HepG2 (cell line): ENCODE data around the gene NXPE3. TPM values are rescaled to one million over a fixed set of nuclear protein-coding genes. Genes with fewer than 3 reads are reported as not detected.

Experiments used
- ARID3A ChIP-seq: IDR thresholded peaks from 2 replicates; pipeline ENCODE4 v1.6.1; 2012; ENCODE audit warnings: low read depth, low read length, improper control_type of control experiment
- ATAD3A ChIP-seq: sonication (generic); formaldehyde crosslinking; IDR thresholded peaks from 2 replicates; pipeline ENCODE4 v1.4.0; 2020; ENCODE audit warnings: missing genetic modification reagents
- ATF4 ChIP-seq, 2 experiments: fragments of 450-650 bp in 1 of 2; sonication (generic) in 1 of 2; formaldehyde crosslinking; IDR thresholded peaks; 2 replicates each; pipeline versions ENCODE4 v1.5.0 to v1.8.0; 2020 to 2022; ENCODE audit warnings: mild to moderate bottlenecking in 1 of 2, missing genetic modification reagents in 1 of 2
- ETV6 ChIP-seq: sonication (generic); formaldehyde crosslinking; conservative IDR thresholded peaks from 2 replicates; pipeline ENCODE4 v1.4.0; 2020; ENCODE audit warnings: missing genetic modification reagents
- GMEB1 ChIP-seq: sonication (generic); formaldehyde crosslinking; IDR thresholded peaks from 2 replicates; pipeline ENCODE4 v1.5.1; 2020; ENCODE audit warnings: missing genetic modification reagents, mild to moderate bottlenecking, borderline replicate concordance
- IRX3 ChIP-seq: sonication (generic); formaldehyde crosslinking; IDR thresholded peaks from 2 replicates; pipeline ENCODE4 v1.8.1; 2023; ENCODE audit warnings: mild to moderate bottlenecking, low read depth, missing genetic modification reagents, borderline replicate concordance
- JDP2 ChIP-seq: sonication (generic); formaldehyde crosslinking; IDR thresholded peaks from 2 replicates; pipeline ENCODE4 v1.8.1; 2022; ENCODE audit warnings: missing genetic modification reagents, borderline replicate concordance
- NFYB ChIP-seq: sonication (generic); formaldehyde crosslinking; IDR thresholded peaks from 2 replicates; pipeline ENCODE4 v1.4.0; 2020; ENCODE audit warnings: missing genetic modification reagents
- NR2F6 ChIP-seq, 2 experiments: IDR thresholded peaks; 2 replicates each; pipeline ENCODE4 v1.6.1; 2016; ENCODE audit warnings: antibody characterized with exemption in 1 of 2, mild to moderate bottlenecking in 1 of 2
- REXO4 ChIP-seq: sonication (generic); formaldehyde crosslinking; IDR thresholded peaks from 2 replicates; pipeline ENCODE4 v1.8.0; 2022; ENCODE audit warnings: missing genetic modification reagents, mild to moderate bottlenecking, borderline replicate concordance
- SMAD3 ChIP-seq: sonication (generic); formaldehyde crosslinking; IDR thresholded peaks from 2 replicates; pipeline ENCODE4 v1.4.0; 2020; ENCODE audit warnings: missing genetic modification reagents
- SMYD3 ChIP-seq: sonication (generic); formaldehyde crosslinking; IDR thresholded peaks from 2 replicates; pipeline ENCODE4 v1.8.1; 2023; ENCODE audit warnings: mild to moderate bottlenecking, missing genetic modification reagents
- SRSF9 ChIP-seq: fragments of 200-400 bp; formaldehyde crosslinking; IDR thresholded peaks from 2 replicates; pipeline ENCODE4 v1.6.1; 2018; ENCODE audit warnings: borderline replicate concordance, mild to moderate bottlenecking, low read depth, low read length; ENCODE audit not compliant: insufficient read depth, poor library complexity, severe bottlenecking
- TBX2 ChIP-seq: sonication (generic); formaldehyde crosslinking; IDR thresholded peaks from 2 replicates; pipeline ENCODE4 v1.5.0; 2020; ENCODE audit warnings: missing genetic modification reagents, mild to moderate bottlenecking, borderline replicate concordance
- TOE1 ChIP-seq: sonication (generic); formaldehyde crosslinking; IDR thresholded peaks from 2 replicates; pipeline ENCODE4 v1.4.0; 2020; ENCODE audit warnings: mild to moderate bottlenecking, missing genetic modification reagents
- ZBTB42 ChIP-seq: sonication (generic); formaldehyde crosslinking; IDR thresholded peaks from 2 replicates; pipeline ENCODE4 v1.5.0; 2020; ENCODE audit warnings: mild to moderate bottlenecking, missing genetic modification reagents
- ZMAT3 ChIP-seq: sonication (generic); formaldehyde crosslinking; conservative IDR thresholded peaks from 2 replicates; pipeline ENCODE4 v1.7.0; 2021; ENCODE audit warnings: missing genetic modification reagents
- ZNF124 ChIP-seq: sonication (generic); formaldehyde crosslinking; IDR thresholded peaks from 2 replicates; pipeline ENCODE4 v1.4.0; 2020; ENCODE audit warnings: missing genetic modification reagents
- ZNF232 ChIP-seq: sonication (generic); formaldehyde crosslinking; IDR thresholded peaks from 2 replicates; pipeline ENCODE4 v1.4.0; 2020; ENCODE audit warnings: missing genetic modification reagents, borderline replicate concordance
- ZNF234 ChIP-seq: sonication (generic); formaldehyde crosslinking; conservative IDR thresholded peaks from 2 replicates; pipeline ENCODE4 v1.5.1; 2020; ENCODE audit warnings: mild to moderate bottlenecking, missing genetic modification reagents
- ZNF569 ChIP-seq: sonication (generic); formaldehyde crosslinking; IDR thresholded peaks from 2 replicates; pipeline ENCODE4 v1.5.0; 2020; ENCODE audit warnings: mild to moderate bottlenecking, missing genetic modification reagents, moderate library complexity, borderline replicate concordance
- ZNF576 ChIP-seq: sonication (generic); formaldehyde crosslinking; IDR thresholded peaks from 2 replicates; pipeline ENCODE4 v1.4.0; 2020; ENCODE audit warnings: mild to moderate bottlenecking, missing genetic modification reagents
- ZNF670 ChIP-seq: sonication (generic); formaldehyde crosslinking; IDR thresholded peaks from 2 replicates; pipeline ENCODE4 v1.8.0; 2022; ENCODE audit warnings: mild to moderate bottlenecking, missing genetic modification reagents, borderline replicate concordance
- ZNF883 ChIP-seq: sonication (generic); formaldehyde crosslinking; IDR thresholded peaks from 2 replicates; pipeline ENCODE4 v1.5.1; 2020; ENCODE audit warnings: mild to moderate bottlenecking, missing genetic modification reagents; ENCODE audit errors: not compliant biosample characterization
- polyA plus RNA-seq, 8 experiments: library from polyadenylated mRNA; depleted of rRNA in 3 of 8; stranded (reverse) in 7 of 8; unstranded in 1 of 8; fragments of >200 nt; fragmentation: Illumina TruSeq in 4 of 8; extraction: Trizol in 4 of 8; gene quantifications; 2 replicates each; pipeline versions ENCODE4 v1.2.1 to v1.2.3, GENCODE V29; 2011 to 2016; ENCODE audit warnings: low read depth in 4 of 8, missing spikeins in 1 of 8, mixed read lengths in 1 of 8; ENCODE audit not compliant: insufficient read depth in 1 of 8
- total RNA-seq, 5 experiments: library from RNA; depleted of rRNA; stranded (reverse); fragments of >200 nt; fragmentation: Illumina TruSeq; extraction: Trizol; gene quantifications; 2 replicates each; pipeline ENCODE4 v1.2.3, GENCODE V29; 2016; ENCODE audit warnings: low read depth in 1 of 5

NXPE3 gene
- total and polyA plus RNA-seq, 2 of the 13 experiments (the other 11 are each of a cell fraction or from before 2014, with no cell fraction given), result 3.5 to 4.7 TPM

GRCh38 chr3:101848754-101849713 lies 70.0 kb downstream of the NXPE3 start, which contains the start of gene NFKBIZ (continued):
- TF ChIP-seq ZNF883 (CRISPR knock-in tag), result peak; percentile 49
- TF ChIP-seq NR2F6 (IDR thresholded peaks at IDR 0.05), result no peak
- peak; percentile 45; the same call in 1 of the 2 replicates for TF ChIP-seq NR2F6 (CRISPR knock-in tag; IDR thresholded peaks at IDR 0.05)
- TF ChIP-seq REXO4, result no peak
- peak; percentile 60; the same call in 1 of the 2 replicates for TF ChIP-seq NFYB
- TF ChIP-seq ZMAT3, result no peak; the same call in 1 of the 2 replicates
- TF ChIP-seq ETV6 (CRISPR knock-in tag), result peak; percentile 53; the same call in 1 of the 2 replicates
- TF ChIP-seq GMEB1 (CRISPR knock-in tag), result no peak
- TF ChIP-seq ZNF576 (CRISPR knock-in tag), result no peak
- TF ChIP-seq JDP2 (CRISPR knock-in tag), result no peak
- TF ChIP-seq TBX2, result peak; percentile 82
- 0 out of 2 replicates have a peak, but pooled peaks have one; percentile 33 for TF ChIP-seq ZNF569 (CRISPR knock-in tag)
- TF ChIP-seq SMYD3, result peak; percentile 48; the same call in 1 of the 2 replicates
- TF ChIP-seq SMAD3, result no peak
- no peak for TF ChIP-seq ZBTB42 (CRISPR knock-in tag)
- no peak for TF ChIP-seq SRSF9
- no peak for TF ChIP-seq ATAD3A (CRISPR knock-in tag)
- no peak for TF ChIP-seq TOE1 (CRISPR knock-in tag)
- peak; percentile 48; the same call in 1 of the 2 replicates for TF ChIP-seq ZNF232 (CRISPR knock-in tag)
- TF ChIP-seq ZNF124 (CRISPR knock-in tag), result peak; percentile 7; the same call in 1 of the 2 replicates
- TF ChIP-seq IRX3 (CRISPR knock-in tag), result 0 out of 2 replicates have a peak, but pooled peaks have one; percentile 22
- TF ChIP-seq ATF4 (CRISPR knock-in tag; IDR thresholded peaks at IDR 0.05), result peak in 1 of 2 experiments; percentile 73; a peak in 1 of 4 replicates
- 0 out of 2 replicates have a peak, but pooled peaks have one; percentile 63 for TF ChIP-seq ZNF670 (CRISPR knock-in tag)
- no peak; the same call in 1 of the 2 replicates for TF ChIP-seq ARID3A
- no peak for TF ChIP-seq ZNF234 (CRISPR knock-in tag)
